Esophagus muscularis mucosa (tissue), 3 donors: ENCODE results near the gene ZNF530.

ENCODE experiments used
- EP300 ChIP-seq: sonication (generic); formaldehyde crosslinking; IDR thresholded peaks from one replicate; pipeline ENCODE4 v1.6.1; 2017; ENCODE audit warnings: antibody characterized with exemption
- POLR2A ChIP-seq: fragments of 450-650 bp; IDR thresholded peaks from one replicate; pipeline ENCODE4 v1.6.1; 2017; ENCODE audit warnings: antibody characterized with exemption, moderate library complexity, mild to moderate bottlenecking, low read depth
- POLR2AphosphoS5 ChIP-seq, 2 donors: sonication (generic); formaldehyde crosslinking; IDR thresholded peaks; one replicate each; pipeline ENCODE4 v1.6.1; 2017; ENCODE audit warnings: antibody characterized with exemption in 2 of 2

DNA sequence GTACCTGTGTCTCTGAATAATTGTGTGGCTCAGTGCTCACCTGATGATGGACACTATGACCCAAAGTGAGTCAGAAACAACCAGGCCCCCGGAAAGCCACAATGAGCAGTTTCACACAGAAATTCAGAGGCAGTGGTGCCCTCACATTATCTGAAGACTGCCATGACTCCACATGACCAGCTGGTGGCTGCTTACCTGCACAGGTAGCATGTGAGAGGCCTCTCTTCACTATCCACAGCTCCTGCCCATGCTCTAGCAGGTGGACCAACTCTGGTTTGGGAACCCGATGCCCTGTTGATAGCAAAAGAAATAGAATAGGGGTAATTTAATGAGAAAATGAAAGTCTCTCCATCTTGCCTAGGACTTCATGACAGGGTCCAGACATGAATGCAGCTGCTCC is 47.3 kb upstream of the ZNF530 start:
- no peak for TF ChIP-seq EP300
- TF ChIP-seq POLR2A = no peak
- no peak for TF ChIP-seq POLR2AphosphoS5 (IDR thresholded peaks at IDR 0.05)
